DND-41 (cell line): ENCODE results near the gene RBFOX2.

ENCODE experiments used
- CTCF ChIP-seq: IDR thresholded peaks from 2 replicates; pipeline ENCODE4 v1.5.1; 2012; ENCODE audit warnings: borderline replicate concordance, low read length, moderate library complexity, mild to moderate bottlenecking; ENCODE audit not compliant: poor library complexity, severe bottlenecking; ENCODE audit errors: extremely low read depth
- EZH2 ChIP-seq: IDR thresholded peaks from 3 replicates; pipeline ENCODE4 v1.6.1; 2012; ENCODE audit warnings: borderline replicate concordance, low read depth, mild to moderate bottlenecking, moderate library complexity, low read length, inconsistent platforms; ENCODE audit not compliant: severe bottlenecking

GRCh38 chr22:36039125-36039524 is 10.5 kb upstream of the RBFOX2 start:
- no peak for TF ChIP-seq CTCF
- TF ChIP-seq EZH2, result no peak
